Activated naive CD8-positive, alpha-beta T cell treated with anti-CD3 and anti-CD28 coated beads, Interleukin-2, amount 50 U/mL, for 16 hours (primary cell): ENCODE data around the gene JMJD8.
A peak's percentile ranks its signal among the peaks of the same experiment; 100 is the strongest.

ENCODE experiments used
- DNase-seq: peaks from one replicate; pipeline ENCODE4 v3.0.0-alpha.2; 2020; ENCODE audit warnings: low read depth, low spot score

JMJD8 gene

DNA sequence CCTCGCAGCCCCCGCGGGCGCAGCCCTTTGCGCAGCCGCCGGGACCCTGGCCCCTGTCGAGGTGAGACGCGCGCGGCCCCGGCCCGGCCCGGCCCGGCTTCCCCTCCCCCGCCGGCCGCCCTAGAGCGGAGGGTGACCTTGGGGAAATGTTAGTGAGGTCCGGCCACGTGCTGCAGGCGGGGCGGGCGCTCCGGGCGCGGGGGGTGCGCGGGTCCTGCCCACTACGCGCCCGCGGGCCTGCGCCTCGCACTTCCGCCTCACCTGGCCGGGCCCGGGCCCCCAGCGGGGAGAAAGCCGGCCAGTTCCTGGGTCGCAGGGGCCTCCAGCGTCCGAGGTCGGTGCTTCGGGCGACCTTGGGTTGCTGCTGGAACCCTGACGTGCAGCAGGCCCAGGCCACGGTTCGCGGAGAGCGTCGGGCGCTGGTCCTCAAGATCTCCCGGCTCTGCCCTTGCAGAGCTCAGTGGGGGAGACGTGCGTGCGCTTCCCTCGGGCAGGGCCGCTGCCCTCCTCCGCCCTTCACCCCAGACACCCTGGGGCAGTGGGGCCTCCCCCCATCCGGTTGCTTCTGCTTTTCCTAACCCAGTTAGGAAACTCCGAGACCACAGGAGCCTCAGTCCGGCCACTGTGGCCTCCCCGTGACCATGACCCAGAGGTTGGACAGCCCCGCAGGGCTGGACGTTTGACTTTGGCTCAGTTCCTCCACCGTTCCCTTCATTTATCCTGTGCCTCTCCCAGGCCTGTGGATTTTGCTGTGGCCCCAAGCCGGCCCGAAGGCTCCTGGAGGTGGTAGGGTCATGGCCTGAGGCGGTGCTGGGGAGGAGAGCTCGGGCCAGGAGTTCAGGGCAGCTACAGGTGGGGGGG, 41.7 kb downstream of the JMJD8 start:
- DNase-seq, result no peak

DNA sequence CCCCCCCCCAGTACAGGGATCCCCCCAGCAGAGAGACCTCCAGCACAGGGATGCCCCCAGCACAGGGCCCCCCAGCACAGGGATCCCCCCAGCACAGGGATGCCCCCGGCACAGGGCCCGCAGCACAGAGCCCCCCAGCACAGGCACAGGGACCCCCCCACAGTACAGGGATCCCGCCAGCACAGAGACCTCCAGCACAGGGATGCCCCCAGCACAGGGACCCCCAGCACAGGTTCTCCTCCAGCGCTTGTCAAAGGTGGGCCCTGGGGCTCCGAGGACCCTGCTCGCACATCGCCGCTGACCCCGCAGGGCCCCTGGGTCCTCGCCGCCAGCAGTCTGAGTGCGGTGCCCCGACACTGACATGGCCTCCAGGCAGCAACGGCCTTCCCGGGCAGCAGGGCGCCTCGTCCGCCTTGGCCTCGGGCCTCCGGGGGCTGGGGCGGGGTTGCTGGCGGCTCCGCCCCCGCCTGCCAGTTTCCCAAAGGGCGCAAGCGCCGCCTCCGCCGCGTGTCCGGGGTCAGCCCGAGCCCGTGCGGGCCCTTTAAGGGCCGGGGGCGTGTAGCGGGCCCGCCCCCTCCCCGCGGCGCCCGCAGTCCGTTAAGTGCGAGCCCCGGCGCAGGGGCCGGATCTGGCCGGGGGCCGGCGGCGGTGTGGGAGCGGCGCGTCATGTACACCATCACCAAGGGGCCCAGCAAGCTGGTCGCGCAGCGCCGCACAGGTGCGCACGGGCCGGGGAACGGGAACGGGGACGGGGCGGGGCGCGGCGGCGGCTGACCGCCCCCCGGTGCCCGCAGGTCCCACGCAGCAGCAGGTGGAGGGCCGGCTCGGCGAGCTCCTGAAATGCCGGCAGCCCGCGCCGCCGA, 42.6 kb downstream of the JMJD8 start, which contains the start of gene MCRIP2:
Gene MCRIP2, plus strand, starts transcription at position 503 of the 863 bp plus-strand sequence. Its CDS starts 164 bp downstream, at position 667.
- peak; percentile 39 for DNase-seq

DNA sequence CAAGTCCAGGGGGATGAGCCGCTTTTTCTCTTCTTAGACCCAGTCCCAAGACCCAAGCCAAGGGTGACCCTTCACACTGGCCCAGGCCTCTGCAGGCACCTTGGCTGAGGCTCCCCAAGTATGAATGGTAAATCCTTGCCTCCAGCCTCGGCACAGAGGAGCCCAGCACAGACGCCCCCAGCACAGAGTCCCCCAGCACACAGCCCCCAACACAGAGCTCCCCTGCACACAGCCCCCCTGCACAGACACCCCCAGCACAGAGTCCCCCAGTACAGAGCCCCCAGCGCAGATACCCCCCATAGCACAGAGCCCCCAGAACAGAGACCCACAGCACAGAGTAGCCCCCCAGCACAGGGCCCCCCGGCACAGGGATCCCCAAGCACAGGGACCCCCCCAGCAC, 43.5 kb downstream of the JMJD8 start:
- no peak for DNase-seq

DNA sequence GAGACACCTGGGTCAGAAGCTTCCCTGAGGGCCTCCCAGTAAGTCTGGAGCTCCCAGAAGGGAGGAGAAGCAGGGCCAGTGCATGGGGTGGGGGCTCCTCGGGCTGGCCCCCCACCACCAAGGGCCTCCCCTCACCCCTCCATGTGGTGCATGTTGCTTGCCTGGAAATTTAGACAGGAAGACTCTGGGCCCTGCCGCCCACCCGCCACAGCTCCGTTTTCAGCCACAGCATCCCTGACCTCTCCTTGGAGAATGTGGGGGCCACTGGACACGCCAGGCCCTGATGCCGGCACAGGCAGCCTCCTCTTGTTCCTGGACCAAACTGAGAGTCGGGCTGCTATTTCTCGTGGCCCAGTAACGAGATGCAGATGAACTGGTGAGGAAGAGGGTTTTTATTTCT, 45.3 kb downstream of the JMJD8 start:
- no peak for DNase-seq

DNA sequence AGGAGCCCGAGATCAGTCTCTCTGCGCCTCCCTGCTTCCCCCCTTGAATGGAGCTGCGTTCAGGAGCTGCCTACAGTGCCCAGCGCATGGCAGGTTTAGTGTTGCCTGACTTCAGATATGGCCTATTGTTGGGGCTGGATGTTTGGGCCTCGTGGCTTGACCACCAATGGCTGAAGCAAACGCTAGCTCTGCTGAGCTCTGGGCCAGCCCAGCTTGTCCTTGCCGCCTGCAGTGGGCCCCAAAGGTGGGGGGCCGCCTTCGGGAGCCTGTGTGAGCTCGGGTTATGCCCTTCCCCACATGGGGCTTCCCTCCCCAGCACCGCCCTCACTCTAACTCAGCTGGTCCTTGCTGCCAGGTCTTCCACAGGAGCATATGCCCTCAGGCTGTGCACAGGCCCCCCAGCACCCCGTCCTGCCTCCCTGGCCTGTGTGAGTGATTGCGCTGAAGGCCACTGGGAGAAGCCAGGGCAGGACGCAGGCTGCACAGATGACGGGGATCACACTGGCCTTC, 46.0 kb downstream of the JMJD8 start:
- no peak for DNase-seq

GRCh38 chr16:637081-638018, 46.8 kb downstream of the JMJD8 start:
- peak; percentile 72 for DNase-seq

DNA sequence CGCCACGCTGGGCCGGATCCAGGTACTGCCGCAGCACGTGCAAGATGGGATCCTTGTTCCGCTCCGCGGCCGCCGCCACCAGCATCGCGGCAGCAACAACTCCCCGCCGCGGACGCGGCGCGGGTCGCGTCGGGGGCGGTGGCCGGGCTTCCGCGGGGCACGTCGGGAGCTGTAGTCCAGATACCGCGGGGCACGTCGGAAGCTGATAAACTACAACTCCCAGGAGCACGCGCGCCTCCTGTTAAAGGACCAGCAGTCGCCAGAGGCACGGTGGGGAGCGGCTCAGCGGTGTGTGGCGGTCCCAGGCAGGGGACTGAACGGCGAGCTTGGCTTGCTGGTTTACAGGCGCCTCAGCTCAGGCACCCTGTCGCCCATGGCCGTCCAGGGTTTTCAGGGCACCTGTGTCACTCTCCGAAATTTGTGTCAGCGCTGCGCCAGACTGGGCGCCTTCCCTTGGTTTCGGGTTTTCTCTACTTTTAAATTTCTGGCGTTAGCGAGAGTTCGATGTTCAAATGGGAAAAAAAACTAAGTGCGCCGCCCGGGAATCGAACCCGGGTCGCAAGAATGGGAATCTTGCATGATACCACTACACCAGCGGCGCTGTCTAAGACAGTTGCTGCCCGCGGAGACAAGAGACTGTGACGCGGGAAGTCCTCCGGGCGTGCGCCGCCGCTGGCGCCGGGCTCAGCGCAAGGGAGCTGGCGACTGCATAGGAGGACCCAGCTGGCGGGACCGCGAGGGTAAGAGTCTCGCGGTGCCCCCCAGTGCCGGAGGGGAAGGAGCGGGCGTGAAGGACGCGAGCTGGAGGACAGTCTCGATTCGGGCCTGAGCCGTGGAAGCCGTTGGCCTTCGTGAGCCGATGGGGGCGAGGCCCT, 47.7 kb downstream of the JMJD8 start, which contains the start of gene METTL26:
Gene METTL26, minus strand, starts transcription at position 100 of the 875 bp plus-strand sequence. Its CDS starts 15 bp downstream, at position 85.
- peak; percentile 80 for DNase-seq

DNA sequence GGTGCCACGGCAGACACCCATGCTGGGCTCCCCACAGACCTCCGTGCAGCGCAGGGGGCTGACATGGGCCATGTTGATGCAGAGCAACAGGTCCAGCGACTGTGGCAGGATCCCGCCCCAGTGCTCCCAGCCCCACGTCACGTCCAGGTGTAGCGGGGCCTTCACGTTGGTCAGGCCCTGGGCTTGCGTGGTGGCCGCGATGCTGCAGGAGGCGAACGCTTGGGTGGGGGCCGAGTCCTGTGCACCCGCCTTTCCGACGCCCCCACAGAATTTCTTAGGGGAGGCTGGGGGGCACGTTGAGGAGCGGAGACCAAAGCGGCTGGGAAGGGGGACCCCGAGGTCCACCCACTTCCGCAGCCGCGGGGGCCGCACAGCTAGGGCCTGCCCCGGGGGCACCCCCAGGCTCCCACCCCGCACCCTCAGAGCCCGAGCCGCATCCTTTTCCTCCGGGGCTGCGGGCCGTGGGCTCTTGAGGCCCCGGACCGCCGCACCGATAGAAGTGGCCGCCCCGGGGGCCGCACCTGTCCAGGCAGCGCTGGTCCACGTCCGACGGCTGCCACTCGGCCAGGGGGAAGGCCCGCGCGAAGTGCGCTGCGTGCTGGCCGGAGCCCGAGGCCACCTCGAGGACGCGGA, 48.4 kb downstream of the JMJD8 start:
- no peak for DNase-seq

- DNase-seq, result no peak
Observed at GRCh38 chr16:634996-635395, 49.1 kb downstream of the JMJD8 start.

GRCh38 chr16:634051-634670, 50.0 kb downstream of the JMJD8 start:
- no peak for DNase-seq

DNA sequence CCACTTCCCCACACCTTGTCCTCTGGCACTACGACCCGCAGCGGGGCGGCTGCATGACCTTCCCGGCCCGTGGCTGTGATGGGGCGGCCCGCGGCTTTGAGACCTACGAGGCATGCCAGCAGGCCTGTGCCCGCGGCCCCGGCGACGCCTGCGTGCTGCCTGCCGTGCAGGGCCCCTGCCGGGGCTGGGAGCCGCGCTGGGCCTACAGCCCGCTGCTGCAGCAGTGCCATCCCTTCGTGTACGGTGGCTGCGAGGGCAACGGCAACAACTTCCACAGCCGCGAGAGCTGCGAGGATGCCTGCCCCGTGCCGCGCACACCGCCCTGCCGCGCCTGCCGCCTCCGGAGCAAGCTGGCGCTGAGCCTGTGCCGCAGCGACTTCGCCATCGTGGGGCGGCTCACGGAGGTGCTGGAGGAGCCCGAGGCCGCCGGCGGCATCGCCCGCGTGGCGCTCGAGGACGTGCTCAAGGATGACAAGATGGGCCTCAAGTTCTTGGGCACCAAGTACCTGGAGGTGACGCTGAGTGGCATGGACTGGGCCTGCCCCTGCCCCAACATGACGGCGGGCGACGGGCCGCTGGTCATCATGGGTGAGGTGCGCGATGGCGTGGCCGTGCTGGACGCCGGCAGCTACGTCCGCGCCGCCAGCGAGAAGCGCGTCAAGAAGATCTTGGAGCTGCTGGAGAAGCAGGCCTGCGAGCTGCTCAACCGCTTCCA, 50.6 kb downstream of the JMJD8 start:
- no peak for DNase-seq

- DNase-seq, result no peak
Observed at GRCh38 chr16:632486-633335, 51.4 kb downstream of the JMJD8 start.

DNA sequence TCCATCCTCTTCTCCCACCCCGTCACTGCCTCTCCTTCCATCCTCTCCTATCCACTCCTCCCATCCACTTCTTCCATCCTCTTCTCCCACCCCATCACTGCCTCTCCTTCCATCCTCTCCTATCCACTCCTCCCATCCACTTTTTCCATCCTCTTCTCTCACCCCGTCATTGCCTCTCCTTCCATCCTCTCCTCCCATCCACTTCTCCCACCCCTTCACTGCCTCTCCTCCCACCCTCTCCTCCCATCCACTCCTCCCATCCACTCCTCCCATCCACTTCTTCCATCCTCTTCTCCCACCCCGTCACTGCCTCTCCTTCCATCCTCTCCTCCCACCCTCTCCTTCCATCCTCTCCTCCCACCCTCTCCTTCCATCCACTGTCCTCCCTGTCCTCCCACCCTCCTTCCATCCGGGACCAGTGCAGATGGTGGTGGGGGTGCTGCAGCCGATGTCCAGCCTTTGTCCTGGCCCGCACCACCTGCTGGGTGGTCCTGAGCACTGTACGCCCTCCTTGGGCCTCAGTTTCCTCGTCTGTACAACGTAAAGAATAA, 52.3 kb downstream of the JMJD8 start:
- no peak for DNase-seq
